T-helper 9 cell (primary cell): Measurements from ENCODE around the gene DENND2D.

ENCODE experiments used
- DNase-seq: peaks from one replicate; pipeline ENCODE4 v3.0.0-alpha.2; 2020

Gene DENND2D

GRCh38 chr1:111174070-111174469 is 26.4 kb downstream of the DENND2D start:
- DNase-seq: no peak

GRCh38 chr1:111172463-111172862 is 28.0 kb downstream of the DENND2D start:
- no peak for DNase-seq

DNA sequence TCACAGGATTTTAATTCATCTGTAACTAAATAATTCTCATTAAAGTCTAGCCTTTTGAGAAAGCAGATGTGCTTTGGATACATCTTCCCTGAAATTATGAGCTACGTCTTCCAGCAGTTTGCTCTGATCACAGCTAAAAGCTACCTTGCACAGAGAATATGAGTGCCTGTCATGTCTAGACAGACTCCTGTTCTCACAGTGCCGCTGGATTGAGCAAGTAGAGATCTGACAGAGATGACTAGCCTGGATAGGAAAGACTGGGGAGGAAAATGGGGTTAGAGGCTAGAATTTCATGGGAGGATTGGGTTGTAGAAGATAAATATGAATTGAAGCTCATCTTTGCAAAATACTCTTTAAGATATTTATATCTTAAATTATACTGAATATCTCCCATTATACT is 36.3 kb downstream of the DENND2D start:
- no peak for DNase-seq

DNA sequence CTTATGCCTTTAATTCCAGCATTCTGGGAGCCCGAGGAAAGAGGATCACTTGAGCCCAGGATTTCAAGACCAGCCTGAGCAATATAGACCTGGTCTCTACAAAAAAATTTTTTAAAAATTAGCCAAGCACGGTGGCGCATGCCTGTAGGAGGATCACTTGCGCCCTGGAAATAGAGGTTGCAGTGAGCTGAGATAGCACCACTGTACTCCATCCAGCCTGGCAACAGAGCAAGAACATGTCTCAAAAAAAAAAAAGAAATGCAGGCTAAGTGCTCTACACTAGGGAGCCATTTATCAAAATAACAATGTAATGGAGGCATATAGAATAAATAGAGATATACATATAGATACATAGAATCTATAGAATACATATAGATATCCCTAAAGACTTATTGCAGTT is 37.1 kb downstream of the DENND2D start:
- no peak for DNase-seq

GRCh38 chr1:111162488-111162880 is 38.0 kb downstream of the DENND2D start:
- DNase-seq: no peak

DNA sequence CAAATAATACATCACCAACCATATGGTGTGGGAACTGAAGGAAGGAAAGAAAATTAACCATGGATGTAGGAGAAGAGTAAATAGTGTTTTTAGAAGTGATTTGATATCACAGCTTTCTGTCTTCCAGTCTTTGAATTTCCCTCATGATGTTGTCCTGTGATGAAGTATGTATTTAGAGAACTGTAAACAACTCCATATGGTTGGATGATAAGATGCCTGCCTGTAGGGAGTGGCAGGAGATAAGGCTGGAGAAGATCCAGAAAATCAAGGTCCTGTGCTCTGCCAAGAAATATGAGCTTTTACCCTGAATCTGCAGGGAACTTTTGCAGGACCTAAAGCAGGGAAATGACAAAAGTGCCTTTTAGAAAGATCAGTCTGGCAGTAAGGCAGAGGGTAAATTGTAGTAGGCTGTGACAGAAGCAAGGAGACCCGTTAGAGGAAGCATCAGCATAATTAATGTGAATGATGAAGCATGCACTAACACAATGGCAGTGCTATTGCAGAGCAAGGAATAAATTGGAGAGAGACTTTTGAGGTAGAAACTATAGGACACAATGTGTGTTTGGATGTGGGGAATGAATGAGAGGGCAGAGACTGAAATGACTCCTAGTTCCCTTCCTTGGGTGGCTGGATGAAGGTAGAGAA is 38.5 kb downstream of the DENND2D start:
- no peak for DNase-seq

DNA sequence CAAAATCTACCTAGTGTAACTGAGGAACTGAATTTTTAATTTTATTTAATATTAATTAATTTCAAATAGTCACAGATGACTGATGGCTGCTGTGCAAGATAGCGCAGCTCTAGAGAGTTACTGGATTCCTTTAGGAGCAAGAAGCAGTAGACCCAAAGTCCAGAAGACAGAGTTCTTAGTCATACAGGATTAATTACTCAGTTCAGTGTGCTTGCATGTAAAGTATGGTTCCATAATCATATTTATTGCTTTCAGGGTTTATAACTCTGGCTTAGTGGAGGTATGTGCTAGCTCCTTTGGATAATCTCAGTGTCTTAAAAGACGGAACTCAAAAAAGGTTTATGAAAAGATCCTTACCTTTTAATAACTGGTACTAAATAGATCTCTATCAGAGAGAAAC is 43.0 kb downstream of the DENND2D start:
- no peak for DNase-seq

DNA sequence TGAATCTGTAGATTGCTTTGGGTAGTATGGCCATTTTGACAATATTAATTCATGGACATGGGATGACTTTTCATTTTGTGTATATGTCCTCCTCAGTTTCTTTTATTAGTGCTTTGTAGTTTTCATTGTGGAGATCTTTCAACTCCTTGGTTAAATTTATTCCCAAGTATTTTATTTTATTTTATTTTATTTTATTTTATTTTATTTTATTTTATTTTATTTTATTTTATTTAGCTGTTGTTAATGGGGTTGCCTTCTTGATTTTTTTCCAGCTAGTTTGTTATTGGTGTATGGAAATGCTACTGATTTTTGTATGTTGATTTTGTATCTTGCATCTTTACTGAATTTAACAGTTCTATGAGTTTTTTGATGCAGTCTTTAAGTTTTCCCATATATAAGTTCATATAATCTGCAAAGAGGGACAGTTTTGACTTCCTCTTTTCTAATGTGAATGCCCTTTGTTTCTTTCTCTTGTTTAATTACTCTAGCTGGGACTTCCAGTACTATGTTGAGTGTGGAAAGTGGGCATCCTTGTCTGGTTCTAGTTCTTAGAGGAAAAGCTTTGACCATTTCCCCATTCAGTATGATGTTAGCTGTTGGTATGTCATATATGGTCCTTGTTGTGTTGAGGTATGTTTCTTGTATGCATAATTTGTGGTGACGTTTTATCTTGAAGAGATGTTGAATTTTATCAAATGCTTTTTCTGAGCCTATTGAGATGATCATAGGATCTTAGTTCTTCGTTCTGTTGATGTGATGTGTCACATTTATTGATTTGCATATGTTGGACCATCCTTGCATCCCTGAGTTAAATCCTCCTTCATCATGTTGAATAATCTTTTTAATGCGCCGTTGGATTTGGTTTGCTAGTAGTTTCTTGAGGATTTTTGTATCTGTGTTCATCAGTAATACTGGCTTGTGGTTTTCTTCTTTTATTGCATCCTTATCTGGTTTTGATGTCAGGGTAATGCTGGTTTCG is 46.1 kb downstream of the DENND2D start:
- no peak for DNase-seq

GRCh38 chr1:111151838-111152237 is 48.6 kb downstream of the DENND2D start:
- no peak for DNase-seq

- no peak for DNase-seq
These were observed 52.0 kb downstream of the DENND2D start for GRCh38 chr1:111148376-111148881.

DNA sequence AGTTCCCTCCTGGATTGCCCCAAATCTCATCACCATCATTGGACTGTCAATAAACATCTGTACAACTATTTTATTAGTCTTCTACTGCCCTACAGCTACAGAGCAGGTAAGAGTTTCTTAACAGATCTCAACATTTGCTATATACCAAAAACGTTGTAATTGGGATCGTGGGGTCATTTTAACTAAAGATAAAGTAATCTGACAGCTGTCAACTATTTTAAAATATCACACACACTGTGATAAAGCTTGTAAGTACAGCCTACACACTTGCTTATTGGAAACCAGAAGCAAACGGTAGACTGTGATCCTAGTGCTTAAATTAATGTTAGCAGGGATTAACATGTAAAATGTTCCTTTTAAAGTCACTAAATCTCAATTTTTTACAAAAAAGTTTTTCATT is 52.5 kb downstream of the DENND2D start:
- DNase-seq: no peak

GRCh38 chr1:111145963-111146768 is 54.3 kb downstream of the DENND2D start:
- DNase-seq: no peak

- DNase-seq: no peak
These were observed 54.9 kb downstream of the DENND2D start for GRCh38 chr1:111145542-111145941.

DNA sequence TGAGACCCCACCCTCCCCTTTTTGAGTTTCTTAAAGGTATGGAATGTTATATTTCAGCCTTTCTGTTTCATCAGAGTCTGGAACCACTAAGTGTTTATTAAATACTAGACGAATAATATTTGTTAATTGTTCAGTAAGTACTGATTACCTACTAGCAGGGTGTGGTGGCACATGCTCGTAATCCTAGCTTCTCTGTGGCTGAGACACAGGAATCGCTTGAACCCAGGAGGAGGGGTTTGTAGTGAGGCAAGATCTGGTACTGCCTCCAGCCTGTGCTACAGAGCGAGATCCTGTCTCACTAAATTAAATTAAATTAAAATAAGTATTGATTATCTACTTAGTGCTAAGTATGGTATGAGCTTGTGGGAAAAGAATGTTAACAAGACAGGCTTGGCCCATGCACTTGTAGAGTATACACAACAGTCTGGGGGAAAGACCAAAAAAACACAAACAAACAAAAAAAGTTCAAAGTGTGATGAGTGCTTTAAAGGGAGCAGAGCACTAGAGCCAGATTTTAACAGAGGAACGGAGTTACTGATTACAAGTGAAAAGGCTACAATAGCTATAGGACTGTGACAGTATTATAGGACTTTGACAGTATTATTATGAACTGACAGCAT is 58.0 kb downstream of the DENND2D start:
- DNase-seq: no peak

DNA sequence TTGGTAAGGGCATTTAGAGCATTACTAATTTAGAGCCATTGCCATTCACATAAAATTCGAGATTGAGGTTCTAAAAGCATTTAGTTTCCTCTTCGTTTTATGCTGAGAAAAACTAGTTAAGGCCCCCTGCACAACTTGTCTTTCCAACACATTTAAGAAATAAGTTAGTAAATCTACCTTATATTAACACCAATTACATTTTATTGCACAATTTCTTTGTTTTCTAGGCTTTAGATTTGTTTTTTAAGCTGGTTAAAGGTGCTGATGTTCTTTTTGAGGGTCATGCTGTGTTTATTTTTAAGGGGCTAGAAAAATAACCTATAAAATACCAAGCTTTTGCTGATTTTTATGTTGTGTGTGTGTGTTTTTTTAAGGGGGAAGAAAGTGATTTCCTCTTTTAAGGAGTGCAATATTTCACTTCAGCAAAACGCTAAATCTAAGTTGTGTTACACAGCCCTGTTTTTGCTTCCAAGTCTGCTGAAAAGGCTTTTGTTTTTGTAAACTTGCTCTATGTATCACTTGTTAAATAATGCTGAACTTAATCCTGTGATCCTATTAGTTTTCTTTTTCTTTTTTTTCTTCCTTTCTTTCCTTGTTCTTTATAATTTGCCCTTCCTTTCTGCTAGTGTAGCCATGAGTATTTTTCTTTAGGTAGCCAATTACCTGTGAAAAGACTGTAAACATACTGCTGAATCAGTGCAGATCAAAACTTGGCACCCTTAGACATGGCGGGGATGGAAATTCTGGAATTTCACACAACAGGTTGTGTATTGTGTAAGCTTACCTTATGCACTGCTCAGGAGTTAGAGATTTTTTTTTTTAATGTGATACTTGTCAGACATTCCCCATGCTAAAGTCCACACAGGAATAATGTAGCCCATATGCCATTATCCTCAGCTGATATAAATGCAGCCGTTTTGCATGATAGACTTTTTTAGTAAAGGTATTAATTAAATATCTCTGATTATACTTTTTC is 58.9 kb downstream of the DENND2D start:
- DNase-seq: no peak

GRCh38 chr1:111140680-111140967 is 59.8 kb downstream of the DENND2D start:
- no peak for DNase-seq

GRCh38 chr1:111139956-111140679 is 60.3 kb downstream of the DENND2D start, which contains the start of the genes CEPT1 and DRAM2:
Gene CEPT1 (plus strand): TSS chr1:111140223. CDS start chr1:111147715, 7,492 bp downstream.
Gene DRAM2 (minus strand): TSS chr1:111140093. CDS start chr1:111131554, 8,539 bp downstream.
- DNase-seq: peak; percentile 87

DNA sequence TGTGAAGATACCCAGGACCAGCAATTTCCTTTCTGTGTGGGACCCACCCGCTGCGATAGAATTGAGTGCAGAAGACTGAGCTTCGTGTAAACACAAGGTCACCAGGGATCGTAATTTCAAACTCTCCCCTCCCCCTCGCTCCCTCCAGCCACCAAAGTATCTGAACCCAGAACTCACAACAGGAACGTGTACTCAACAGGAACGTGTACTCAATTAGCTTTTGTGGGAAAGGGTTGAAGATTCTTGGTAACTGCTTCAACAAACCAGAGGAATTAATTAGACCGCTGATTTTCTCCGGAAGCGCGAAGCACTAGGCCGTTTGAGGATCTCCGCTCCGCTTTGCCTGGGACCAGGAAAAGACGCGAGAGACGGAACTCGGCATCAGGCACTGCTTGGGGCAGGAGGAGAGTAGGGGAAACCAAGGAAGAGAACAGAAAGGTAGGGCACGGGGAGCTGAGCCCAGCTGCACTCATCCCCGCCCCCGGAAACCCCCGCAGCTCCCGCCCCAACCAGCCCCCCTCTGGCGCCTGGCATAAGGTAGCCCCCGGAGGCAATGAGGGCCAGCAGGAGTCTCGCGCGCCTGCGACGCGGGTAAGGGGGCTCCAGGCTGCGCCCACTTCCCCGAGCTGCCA is 61.0 kb downstream of the DENND2D start:
- peak; percentile 49 for DNase-seq
